CD4-positive, alpha-beta T cell treated with Interferon alpha-2 for 1 hour (primary cell): ENCODE results near the gene CENATAC.

Experiments
- DNase-seq, 2 donors: peaks; one replicate each; pipeline ENCODE4 v3.0.0-alpha.2; 2020 to 2022

CENATAC gene

DNA sequence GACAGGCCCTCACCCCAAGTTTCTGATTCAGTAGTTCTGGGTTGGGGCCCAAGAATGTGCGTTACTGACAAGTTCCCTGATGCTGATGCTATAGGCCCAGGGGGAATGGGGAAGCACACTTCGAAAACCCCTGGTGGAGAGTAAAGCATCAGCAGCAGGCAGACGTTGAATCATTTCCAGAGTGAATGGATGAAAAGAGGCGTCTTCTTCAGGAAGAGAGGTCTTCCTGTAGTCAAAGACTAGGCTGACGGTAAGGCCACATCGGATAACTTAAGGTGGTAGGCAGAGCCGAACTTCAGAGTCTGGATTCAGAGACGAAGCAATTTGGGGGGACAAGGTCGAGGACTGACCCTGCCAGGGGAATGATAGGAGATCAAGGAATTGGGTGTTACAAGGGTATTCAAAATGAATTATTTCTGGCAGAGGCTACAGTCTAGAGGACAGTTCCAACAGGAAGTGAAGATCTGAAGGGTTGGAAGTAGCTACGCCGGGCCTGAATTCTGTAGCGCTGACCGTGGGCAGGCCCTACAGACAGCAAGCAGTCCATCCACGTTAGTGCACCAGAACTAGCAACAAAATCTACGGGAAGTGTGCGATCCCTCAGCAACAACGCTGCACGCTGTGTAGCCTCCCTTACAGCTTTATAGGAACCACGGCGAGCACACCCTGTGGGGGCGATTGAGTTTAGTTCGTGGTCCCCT is 862 bp upstream of the CENATAC start:
- peak; percentile 17 to 55 for DNase-seq

DNA sequence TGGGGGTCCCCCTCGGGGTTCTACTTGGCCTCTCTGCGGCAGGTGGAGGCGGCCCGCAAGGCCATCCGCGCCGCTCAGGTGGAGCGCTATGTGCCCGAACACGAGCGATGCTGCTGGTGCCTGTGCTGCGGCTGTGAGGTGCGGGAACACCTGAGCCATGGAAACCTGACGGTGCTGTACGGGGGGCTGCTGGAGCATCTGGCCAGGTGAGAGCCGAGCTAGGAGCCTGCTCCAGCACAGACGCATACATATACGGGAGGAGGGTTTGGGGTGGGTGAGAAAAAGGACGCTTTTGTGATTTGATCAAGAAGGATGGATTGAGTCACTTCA is 415 bp downstream of the CENATAC start:
- DNase-seq = no peak

DNA sequence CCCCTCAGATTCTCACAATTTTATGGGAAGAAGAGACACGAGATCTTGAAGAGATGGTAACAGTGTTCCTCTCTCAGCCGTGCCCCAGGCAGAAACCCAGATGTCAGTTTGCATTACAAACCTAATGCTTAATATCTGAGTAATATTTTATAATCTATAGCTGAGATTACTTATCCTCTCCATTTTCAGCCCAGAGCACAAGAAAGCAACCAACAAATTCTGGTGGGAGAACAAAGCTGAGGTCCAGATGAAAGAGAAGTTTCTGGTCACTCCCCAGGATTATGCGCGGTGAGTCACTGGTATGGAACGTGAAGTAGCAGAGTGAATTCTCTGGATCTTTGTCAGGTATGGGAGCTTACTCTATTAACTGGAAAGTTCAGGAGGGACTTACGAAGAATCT is 884 bp downstream of the CENATAC start:
- no peak for DNase-seq

DNA sequence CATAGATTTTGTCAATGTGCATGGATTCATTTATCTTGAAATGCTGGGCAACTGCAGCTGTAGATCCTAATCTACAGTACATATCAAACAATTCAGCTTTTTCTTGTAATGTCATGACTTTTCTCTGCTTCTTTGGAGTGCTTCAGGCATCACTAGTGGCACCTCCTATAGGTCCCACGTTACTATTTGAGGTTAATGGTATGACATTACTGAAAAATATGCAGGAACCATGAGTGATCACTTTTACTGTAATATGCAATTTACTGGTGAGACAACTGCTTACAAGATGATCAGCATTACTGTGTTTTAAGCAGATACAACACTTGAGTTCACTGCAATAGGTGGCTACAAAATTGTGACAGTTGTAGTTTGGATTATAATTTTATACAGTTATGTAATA is 3.0 kb downstream of the CENATAC start:
- DNase-seq = no peak

DNA sequence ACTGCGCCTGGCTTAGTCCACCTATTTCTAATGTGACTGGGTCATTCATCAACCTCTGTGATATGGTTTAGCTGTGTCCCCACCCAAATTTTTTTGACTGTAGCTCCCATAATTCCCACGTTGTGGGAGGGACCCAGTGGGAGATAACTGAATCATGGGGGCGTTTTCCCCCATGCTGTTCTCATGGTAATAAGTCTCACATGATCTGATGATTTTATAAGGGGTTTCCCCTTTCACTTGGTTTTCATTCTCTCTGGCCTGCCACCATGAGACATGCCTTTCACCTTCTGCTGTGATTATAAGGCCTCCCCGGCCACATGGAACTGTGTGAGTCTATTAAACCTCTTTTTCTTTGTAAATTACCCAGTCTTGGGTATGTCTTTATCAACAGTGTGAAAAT is 8.7 kb downstream of the CENATAC start:
- no peak for DNase-seq

DNA sequence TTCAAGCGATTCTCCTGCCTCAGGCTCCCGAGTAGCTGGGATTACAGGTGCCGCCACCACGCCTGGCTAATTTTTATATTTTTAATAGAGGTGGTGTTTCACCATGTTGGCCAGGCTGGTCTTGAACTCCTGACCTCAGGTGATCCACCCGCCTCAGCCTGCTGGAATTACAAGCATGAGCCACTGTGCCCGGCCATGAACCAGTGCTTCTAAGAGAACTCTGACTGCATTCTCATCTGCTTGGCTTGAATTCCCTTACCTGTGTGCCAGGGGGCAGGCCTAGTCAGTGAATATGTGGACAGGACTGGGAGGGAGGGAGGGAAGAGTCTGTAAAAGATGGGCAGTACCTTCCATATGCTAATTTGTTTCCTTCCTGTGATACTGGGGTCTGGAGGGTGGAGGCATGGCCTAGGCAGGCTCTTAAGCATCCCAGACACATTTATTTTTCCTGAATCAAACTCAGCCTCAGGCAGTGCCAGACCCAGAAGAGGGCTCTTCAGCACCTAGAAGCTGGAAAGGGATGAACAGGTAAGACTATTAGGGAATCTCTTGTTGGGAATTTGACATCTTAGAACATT is 13.6 kb downstream of the CENATAC start:
- no peak for DNase-seq

DNA sequence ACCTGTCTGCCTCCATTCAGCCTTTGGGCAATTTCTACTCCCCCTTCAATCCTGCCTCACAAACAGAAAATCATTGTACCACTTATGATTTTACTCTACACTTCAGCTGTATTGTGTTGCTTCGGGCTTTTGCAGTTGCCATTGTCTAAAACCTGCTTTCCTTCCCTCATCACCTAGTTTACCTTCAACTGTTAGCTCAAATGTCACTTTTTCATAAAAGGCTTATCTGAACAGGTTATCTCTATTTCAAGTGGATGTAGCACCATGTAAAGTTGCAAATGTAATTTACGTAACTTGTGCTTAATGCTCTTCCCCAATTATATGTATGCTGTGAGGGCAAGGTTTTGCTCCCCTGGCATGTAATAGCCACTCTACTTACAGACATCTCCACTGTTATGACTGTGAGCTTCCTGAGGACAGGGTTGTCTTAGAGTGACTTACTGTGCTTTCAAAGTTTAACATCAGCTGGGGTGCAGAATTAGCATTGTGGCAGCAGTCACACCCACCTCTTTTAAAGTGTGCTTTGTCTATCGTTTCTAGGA is 14.8 kb downstream of the CENATAC start:
- no peak for DNase-seq

DNA sequence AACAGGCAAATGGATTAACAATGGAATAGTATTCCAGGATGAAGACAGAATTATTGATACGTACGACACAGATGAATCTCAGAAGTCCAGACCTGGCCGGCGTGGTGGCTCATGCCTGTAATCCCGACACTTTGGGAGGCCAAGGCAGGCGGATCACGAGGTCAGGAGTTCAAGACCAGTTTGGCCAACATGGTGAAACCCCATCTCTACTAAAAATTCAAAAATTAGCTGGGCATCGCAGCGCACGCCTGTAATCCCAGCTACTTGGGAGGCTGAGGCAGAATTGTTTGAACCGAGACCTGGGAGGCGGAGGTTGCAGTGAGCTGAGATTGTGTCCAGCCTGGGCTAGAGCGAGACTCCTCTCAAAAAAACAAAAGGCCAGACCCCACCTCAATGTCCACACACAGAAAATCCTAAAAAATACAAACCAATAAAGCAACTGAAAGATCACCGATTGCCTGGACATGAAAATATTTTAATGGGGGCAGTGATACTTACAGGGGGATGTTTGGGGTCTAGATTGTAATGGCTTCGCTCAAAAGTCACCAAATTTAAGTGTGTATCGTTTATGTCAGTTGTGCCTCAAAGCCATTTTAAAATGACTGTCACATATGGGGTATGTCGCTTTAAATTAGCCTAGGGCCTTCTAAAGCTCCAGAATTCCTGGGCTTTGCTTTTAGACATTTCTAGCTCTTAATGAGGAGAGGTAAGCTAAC is 16.4 kb downstream of the CENATAC start:
- no peak for DNase-seq

DNA sequence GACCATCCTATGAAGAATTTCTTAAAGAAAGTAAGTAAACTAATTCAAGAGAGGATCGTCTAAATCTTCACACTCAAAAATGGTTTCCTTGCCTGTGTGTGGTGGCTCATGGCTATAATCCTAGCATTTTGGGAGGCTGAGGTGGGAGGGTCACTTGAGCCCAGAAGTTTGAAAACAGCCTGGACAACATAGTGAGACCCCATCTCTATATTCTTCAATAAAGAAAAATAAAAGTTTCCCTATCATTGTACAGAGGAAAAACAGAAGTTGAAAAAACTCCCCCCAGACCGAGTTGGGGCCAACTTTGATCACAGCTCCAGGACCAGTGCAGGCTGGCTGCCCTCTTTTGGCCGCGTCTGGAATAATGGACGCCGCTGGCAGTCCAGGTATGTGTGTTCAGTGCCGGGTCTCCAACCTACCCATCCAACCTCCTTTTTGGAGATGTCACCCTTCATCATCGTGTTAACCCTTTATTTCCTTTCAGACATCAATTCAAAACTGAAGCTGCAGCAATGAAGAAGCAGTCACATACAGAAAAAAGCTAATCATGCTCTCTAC is 17.2 kb downstream of the CENATAC start:
- no peak for DNase-seq

DNA sequence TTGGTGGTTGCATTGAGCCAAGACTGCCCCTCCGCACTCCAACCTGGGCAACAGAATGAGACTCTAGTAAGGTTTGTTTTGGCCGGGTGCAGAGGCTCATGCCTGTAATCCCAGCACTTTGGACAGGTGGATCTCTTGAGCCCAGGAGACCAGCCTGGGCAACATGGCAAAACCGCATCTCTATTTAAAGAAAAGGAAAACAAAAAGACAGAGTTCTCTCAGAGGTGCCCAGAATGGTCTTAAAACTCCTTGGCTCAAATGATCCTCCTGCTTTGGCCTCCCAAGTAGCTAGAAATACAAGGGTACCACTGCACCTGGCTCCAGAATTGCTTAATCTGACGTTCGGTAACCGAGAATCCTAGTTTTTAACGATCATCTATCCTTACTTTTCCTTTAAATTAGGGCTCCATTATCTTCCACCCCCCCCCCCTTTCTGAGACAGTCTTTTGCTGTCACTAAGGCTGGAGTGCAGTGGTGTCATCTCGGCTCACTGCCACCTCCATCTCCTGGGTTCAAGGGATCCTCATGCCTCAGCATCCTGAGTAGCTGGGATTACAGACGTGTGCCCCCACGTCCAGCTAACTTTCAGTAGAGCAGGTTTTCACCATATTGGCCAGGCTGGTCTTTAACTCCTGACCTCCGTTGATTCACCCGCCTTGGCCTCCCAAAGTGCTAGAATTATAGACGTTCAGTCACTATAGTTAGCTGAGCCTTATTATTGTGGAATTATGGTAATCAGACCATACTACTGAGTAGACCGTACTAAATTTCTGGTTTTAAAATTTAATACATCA is 18.5 kb downstream of the CENATAC start:
- DNase-seq = no peak

DNA sequence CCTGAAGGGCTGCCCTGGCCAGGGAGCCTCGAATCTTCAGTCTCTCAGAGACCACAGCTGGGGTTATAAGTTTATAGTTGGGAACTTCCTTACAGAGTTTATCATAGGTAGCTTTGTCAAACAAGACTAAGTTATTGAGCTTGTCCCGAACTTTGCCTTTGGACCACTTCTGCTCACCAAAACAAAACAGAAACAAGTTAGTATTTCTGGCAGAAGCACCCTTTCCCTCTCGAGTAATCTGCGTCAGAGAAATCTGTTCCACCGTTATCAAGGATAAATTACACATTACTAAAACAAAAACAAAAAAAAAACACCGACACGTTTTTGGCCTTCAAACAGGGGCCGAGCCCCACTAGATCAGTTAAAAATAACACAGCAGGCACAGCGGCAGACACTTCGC is 19.4 kb downstream of the CENATAC start:
- peak in 1 of 2 donors; percentile 19 for DNase-seq

DNA sequence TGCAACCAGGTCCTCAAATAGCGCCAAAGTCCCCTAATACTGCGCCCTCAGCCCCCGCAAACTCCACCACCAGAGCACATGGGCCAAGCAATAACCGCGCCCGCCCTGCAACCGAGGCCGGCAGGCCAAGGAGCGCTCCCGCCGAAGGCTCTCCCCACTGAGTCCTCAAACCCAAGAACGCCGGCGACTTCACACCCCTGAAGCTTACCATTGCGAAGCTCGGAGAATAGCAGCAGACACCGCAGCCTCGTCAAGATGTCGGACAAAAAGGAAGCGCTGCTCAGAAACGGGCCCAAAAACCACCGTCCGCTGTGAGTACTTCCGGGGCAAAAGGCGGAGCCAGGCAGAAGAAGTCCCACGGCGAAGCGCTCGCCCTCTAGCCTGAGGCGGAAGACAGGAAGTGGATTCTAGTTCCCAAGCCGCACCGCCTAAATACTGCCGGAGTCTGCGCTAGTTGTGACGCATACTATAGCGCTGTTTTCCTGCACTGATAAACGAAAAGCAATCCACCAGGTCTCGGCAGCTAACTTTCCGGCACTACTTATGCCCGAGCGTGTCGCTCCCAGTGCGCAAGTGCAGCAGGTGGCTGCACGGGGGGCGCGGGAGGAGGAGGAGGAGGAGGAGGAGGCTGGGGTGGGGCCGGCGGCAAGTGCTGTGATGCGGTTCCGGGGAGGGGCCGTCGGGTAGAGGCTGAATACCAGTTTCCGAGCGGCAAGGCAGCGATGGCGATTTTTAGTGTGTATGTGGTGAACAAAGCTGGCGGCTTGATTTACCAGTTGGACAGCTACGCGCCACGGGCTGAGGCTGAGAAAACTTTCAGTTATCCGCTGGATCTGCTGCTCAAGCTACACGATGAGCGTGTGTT is 20.4 kb downstream of the CENATAC start, which contains the start of the genes RPS25 and TRAPPC4:
Gene RPS25 (minus strand): TSS at position 270 of the 865 bp plus-strand sequence. CDS start 59 bp downstream, at position 211.
Gene TRAPPC4 (plus strand): TSS at position 693 of the 865 bp plus-strand sequence. CDS start 30 bp downstream, at position 723.
- DNase-seq = peak; percentile 95 to 96

DNA sequence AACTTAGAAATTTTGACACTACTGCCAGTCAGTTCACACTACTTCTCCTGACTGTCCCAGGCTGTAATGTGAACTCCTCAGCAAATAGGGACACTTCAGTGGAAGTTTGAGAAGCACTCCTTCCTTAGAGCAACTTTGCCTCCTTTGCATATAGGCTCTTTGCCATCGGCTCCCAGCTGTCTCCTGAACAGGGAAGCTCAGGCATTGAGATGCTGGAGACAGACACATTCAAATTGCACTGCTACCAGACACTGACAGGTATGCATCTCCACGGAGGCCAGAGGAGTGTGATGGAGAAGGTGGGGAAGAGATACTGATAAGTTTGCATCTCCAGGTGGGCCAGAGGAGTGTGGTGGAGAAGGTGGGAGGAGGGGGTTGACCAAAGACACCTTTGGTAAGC is 22.1 kb downstream of the CENATAC start:
- no peak for DNase-seq

DNA sequence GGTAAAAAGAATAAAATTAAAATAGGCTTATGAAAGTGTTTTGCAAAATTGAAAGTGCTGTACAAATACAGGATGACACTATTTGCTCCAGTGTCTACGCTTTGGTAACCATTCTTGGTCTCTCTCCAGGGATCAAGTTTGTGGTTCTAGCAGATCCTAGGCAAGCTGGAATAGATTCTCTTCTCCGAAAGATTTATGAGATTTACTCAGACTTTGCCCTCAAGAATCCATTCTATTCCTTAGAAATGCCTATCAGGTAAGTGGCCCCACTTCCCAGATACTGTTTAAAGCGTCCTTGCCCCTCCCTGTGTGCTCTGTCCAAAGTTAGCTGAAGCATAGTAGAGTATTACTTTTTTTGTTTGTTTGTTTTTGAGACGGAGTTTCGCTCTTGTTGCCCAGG is 23.7 kb downstream of the CENATAC start:
- DNase-seq = no peak

DNA sequence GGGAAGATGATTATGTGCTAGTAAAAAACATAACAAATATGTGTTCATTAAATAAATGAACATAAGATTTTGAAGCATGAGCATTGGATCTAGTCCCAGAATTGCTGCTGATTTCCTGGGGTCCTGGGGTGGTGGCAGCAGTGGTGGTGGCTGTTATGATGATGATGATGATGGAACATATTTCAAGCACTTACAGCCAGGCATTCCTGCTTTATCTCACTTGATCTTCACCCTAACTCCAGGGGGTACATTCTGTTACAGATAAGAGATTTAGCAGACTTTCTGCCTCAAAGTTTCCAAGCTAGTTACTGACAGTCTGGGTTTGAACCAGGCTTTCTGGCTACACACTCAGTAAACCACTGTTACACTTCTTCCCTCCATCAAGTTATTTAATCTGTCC is 25.8 kb downstream of the CENATAC start:
- no peak for DNase-seq

DNA sequence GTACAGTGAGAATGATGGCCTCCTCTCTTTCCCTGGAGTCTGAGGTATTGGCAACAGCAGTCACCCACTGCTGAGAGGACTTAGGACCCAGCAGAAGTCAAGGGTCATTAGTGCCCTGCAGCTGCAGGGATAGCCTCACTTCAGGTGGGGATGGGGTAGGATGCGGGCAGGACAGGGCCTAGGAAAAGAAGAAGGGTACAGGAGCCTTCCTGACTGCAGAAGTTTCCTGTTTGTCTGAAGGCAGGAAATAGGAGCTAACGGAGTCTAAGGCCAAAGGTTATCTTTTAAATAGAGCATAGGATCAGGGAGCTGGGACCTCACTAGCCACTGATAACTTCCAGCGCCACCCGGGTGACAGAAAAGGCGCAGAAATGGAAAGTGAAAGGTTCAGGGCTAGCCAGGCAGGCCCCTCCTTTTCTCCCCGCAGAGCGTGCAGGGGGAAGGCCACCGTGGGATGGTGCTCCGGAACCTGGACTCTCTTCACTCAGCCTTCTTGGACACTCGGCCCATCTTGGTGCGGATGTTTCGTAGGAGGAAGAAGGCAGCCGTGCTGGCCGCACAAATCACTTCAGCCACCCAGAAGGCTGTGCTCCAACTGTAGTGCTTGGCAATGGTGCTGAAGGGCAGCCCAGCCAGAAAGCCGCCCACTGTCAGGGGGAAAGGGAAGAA is 26.6 kb downstream of the CENATAC start:
- DNase-seq = no peak

DNA sequence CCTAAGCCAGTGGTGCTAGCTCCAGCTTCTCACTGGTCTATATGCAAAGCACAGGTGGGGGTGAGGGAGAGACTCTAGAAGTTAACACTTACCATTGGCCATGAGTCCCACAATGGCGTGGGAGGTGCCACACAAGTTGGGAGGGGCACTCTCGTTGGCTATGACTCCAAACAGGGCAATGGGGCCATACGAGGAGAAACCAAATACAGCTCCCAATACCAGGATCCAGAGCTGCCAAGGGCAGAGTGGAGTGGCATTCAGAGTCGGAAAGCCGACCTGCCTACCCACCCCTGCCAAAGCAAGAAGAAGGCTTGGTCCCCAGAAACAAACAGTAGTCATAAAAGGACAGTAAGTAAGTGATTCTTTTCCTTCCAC is 27.1 kb downstream of the CENATAC start:
- no peak for DNase-seq

DNA sequence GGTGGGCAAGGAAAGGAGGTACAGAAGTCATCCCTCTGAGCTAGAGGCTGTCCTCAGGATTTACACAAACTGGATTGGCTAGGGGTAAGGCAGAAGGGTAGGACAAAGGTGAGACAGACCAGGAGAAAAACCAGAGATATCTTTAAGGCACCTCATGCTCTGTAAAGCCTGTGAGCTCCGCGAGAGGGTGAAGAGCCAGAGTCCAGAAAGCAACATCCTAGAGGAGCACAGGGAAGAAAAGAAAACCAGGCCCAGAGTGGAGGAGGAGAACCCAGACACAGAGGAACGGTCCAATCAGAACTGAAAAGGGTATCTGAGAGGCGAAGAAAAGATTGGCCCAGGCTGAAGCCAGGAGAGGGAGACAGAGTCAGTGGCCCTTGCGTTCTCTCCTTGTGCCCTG is 27.6 kb downstream of the CENATAC start:
- no peak for DNase-seq

DNA sequence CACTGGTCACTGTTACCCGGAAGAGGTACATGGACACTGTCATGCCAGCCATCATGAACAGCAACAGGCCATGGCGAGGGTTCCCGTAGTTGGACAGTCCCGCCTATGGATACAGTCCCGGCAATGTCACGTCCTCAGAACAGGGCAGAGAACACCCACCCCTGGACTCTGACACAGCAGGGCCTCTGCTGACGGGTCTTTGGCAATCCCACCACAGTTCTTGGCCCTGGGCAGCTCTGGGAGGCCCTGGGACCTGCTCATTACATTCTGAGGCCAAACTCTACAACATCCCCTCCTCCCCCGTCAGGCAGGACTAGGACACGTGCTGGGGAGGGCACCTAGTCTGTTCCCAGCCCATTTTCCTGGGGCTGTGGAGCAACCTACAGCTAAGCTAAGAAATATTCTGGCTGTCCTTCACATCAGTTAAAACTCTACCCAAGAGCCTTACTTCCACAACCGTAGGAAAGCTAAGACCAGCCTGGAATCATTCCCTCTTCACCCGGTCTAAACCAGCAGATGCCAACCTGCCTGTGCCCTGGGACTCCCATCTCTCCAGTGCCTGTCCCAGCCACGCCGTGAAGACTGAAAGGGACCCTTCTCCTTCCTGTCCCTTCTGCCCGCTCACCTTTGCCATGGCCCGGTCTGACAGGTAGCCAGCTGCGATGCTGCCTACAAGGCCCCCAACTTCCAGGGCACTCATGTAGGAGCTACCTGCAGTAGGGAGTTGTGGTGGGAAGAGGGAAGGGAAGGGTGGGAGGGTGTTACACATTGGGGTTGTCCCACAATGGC is 28.2 kb downstream of the CENATAC start:
- DNase-seq = no peak

DNA sequence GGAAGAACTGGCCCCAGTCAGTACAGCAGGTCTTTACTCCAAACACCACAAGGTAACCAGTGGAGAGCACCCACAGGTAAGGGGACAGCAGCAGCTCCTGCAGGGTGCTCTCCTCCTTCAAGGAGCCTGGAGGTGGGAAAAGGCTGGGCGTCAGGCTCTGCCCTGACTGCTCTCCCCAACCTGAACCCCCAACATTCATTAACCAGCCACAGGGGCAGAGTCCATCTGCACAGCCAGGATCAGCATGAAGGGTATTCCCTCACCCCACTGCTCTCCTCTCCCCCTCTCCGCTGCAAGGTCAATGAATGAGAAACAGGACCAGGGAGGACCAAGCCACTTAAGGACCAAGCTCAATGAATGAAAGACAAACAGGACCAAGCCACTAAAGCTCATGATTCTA is 29.0 kb downstream of the CENATAC start:
- DNase-seq = no peak
